Neutrophil (primary cell): ENCODE results near the gene EPM2A.

Experiments used
- H3K27ac ChIP-seq: fragments of 200-600 bp; sonication (generic); 2 replicates; pipeline ENCODE4 v1.5.1; 2016; ENCODE audit warnings: mild to moderate bottlenecking, moderate library complexity
- H3K27me3 ChIP-seq: fragments of 200-600 bp; sonication (generic); 2 replicates; pipeline ENCODE4 v1.6.0; 2016; ENCODE audit warnings: mild to moderate bottlenecking
- H3K36me3 ChIP-seq: fragments of 200-600 bp; sonication (generic); 2 replicates; pipeline ENCODE4 v1.5.1; 2017
- H3K4me1 ChIP-seq, 2 experiments: fragments of 200-600 bp in 1 of 2; sonication (generic) in 1 of 2; 1 replicate in 1 of 2; 2 replicates in 1 of 2; pipeline versions ENCODE4 v1.5.1 to v1.6.1; 2013 to 2016; ENCODE audit warnings: low read depth in 1 of 2, low read length in 1 of 2, mild to moderate bottlenecking in 1 of 2, moderate library complexity in 1 of 2; ENCODE audit not compliant: control insufficient read depth in 1 of 2, insufficient read depth in 1 of 2
- H3K4me3 ChIP-seq, 2 experiments: fragments of 200-600 bp in 1 of 2; sonication (generic) in 1 of 2; 1 replicate in 1 of 2; 2 replicates in 1 of 2; pipeline ENCODE4 v1.5.1; 2013 to 2016; ENCODE audit warnings: low read depth in 1 of 2, low read length in 1 of 2, mild to moderate bottlenecking in 1 of 2, moderate library complexity in 1 of 2
- H3K9me3 ChIP-seq: fragments of 200-600 bp; sonication (generic); 2 replicates; pipeline ENCODE4 v1.5.1; 2016
- CTCF ChIP-seq: fragments of 200-600 bp; sonication (generic); IDR thresholded peaks from 2 replicates; pipeline ENCODE4 v1.5.1; 2016; ENCODE audit warnings: antibody characterized with exemption

The EPM2A gene

GRCh38 chr6:145690969-145691368 is 44.4 kb downstream of the EPM2A start:
- no peaks in the 10 kb centered on the region for H3K27me3 ChIP-seq
- no peak for TF ChIP-seq CTCF
- no peaks in the 10 kb centered on the region for H3K4me1 ChIP-seq
- H3K9me3 ChIP-seq, result no peaks in the 10 kb centered on the region
- H3K36me3 ChIP-seq, result no peaks in the 10 kb centered on the region
- no peak overlapping the region for H3K4me3 ChIP-seq
- no peak overlapping the region for H3K27ac ChIP-seq

GRCh38 chr6:145689529-145689928 is 45.8 kb downstream of the EPM2A start:
- H3K4me1 ChIP-seq, result no peaks in the 10 kb centered on the region
- H3K27ac ChIP-seq, result no peak overlapping the region
- no peaks in the 10 kb centered on the region for H3K36me3 ChIP-seq
- no peak overlapping the region for H3K4me3 ChIP-seq
- TF ChIP-seq CTCF, result no peak
- no peaks in the 10 kb centered on the region for H3K27me3 ChIP-seq
- H3K9me3 ChIP-seq, result no peaks in the 10 kb centered on the region

GRCh38 chr6:145688493-145688905 is 46.8 kb downstream of the EPM2A start:
- H3K4me1 ChIP-seq, result no peaks in the 10 kb centered on the region
- H3K4me3 ChIP-seq, result no peak overlapping the region
- no peak for TF ChIP-seq CTCF

GRCh38 chr6:145685932-145686331 is 49.4 kb downstream of the EPM2A start:
- TF ChIP-seq CTCF, result no peak

More at GRCh38 chr6:145688493-145688905, 46.8 kb downstream of the EPM2A start:
- no peaks in the 10 kb centered on the region for H3K9me3 ChIP-seq
- no peak overlapping the region for H3K27ac ChIP-seq
- no peaks in the 10 kb centered on the region for H3K36me3 ChIP-seq
- H3K27me3 ChIP-seq, result no peaks in the 10 kb centered on the region

GRCh38 chr6:145681965-145682364 is 53.4 kb downstream of the EPM2A start:
- no peaks in the 10 kb centered on the region for H3K4me1 ChIP-seq
- no peaks in the 10 kb centered on the region for H3K36me3 ChIP-seq
- no peaks in the 10 kb centered on the region for H3K27me3 ChIP-seq
- no peak overlapping the region for H3K27ac ChIP-seq
- H3K4me3 ChIP-seq, result no peak overlapping the region
- no peak for TF ChIP-seq CTCF
- no peaks in the 10 kb centered on the region for H3K9me3 ChIP-seq

More at GRCh38 chr6:145685932-145686331, 49.4 kb downstream of the EPM2A start:
- H3K27ac ChIP-seq, result no peak overlapping the region
- no peaks in the 10 kb centered on the region for H3K9me3 ChIP-seq
- no peaks in the 10 kb centered on the region for H3K27me3 ChIP-seq
- H3K4me1 ChIP-seq, result no peaks in the 10 kb centered on the region
- H3K36me3 ChIP-seq, result no peaks in the 10 kb centered on the region
- no peak overlapping the region for H3K4me3 ChIP-seq

- H3K27me3 ChIP-seq, result no peaks in the 10 kb centered on the region
- H3K4me1 ChIP-seq, result no peaks in the 10 kb centered on the region
- no peak overlapping the region for H3K27ac ChIP-seq
- H3K9me3 ChIP-seq, result no peaks in the 10 kb centered on the region
- no peak overlapping the region for H3K4me3 ChIP-seq
- no peaks in the 10 kb centered on the region for H3K36me3 ChIP-seq
- TF ChIP-seq CTCF, result no peak
Observed at GRCh38 chr6:145673504-145673903, 61.8 kb downstream of the EPM2A start.
